K562 (cell line): ENCODE measurements around the gene B4GALT1. TPM values are rescaled to one million over a fixed set of nuclear protein-coding genes. Genes with fewer than 3 reads are reported as not detected.
A peak's percentile ranks its signal among the peaks of the same experiment; 100 is the strongest.

Experiments
- CEBPG ChIP-seq, 3 experiments: fragments of 200-800 bp in 1 of 3; sonication (Bioruptor generic) in 1 of 3; sonication (generic) in 1 of 3; formaldehyde crosslinking in 1 of 3; IDR thresholded peaks in 2 of 3; conservative IDR thresholded peaks in 1 of 3; 2 replicates each; pipeline versions ENCODE4 v1.6.1 to v1.8.0; 2016 to 2022; ENCODE audit warnings: missing compliant biosample characterization in 2 of 3, missing genetic modification characterization in 2 of 3, mild to moderate bottlenecking in 1 of 3, missing genetic modification reagents in 1 of 3
- JUN ChIP-seq, 2 experiments: sonication (generic) in 1 of 2; formaldehyde crosslinking in 1 of 2; IDR thresholded peaks; 2 replicates each; pipeline versions ENCODE4 v1.6.1 to v1.8.0; 2012 to 2022; ENCODE audit warnings: borderline replicate concordance in 2 of 2, mild to moderate bottlenecking in 2 of 2, improper control_type of control experiment in 1 of 2, low read depth in 1 of 2, low read length in 1 of 2, missing genetic modification reagents in 1 of 2
- KLF10 ChIP-seq: fragments of 250-450 bp; sonication (Bioruptor Pico); IDR thresholded peaks from 2 replicates; pipeline ENCODE4 v1.6.1; 2021; ENCODE audit warnings: matching md5 sums
- MTA3 ChIP-seq: fragments of 450-650 bp; formaldehyde crosslinking; IDR thresholded peaks from 2 replicates; pipeline ENCODE4 v1.6.1; 2017; ENCODE audit warnings: mild to moderate bottlenecking, borderline replicate concordance
- POLR3G ChIP-seq: IDR thresholded peaks from 2 replicates; pipeline ENCODE4 v1.6.1; 2011; ENCODE audit not compliant: insufficient read length, insufficient replicate concordance; ENCODE audit errors: extremely low read depth
- RBFOX2 ChIP-seq: fragments of 200-400 bp; formaldehyde crosslinking; IDR thresholded peaks from 2 replicates; pipeline ENCODE4 v1.6.1; 2017; ENCODE audit warnings: low read depth, mild to moderate bottlenecking, low read length, moderate library complexity
- RFX1 ChIP-seq: fragments of 450-650 bp; IDR thresholded peaks from 2 replicates; pipeline ENCODE4 v1.6.1; 2016; ENCODE audit warnings: mild to moderate bottlenecking, moderate library complexity
- TAF7 ChIP-seq: fragments of 450-650 bp; IDR thresholded peaks from 2 replicates; pipeline ENCODE4 v1.6.1; 2016; ENCODE audit warnings: missing genetic modification characterization, missing compliant biosample characterization
- TAL1 ChIP-seq: fragments of 450-650 bp; IDR thresholded peaks from 2 replicates; pipeline ENCODE4 v1.6.1; 2016; ENCODE audit warnings: mild to moderate bottlenecking
- TRIM24 ChIP-seq, 2 experiments: fragments of 450-650 bp; IDR thresholded peaks; 2 replicates each; pipeline ENCODE4 v1.6.1; 2016
- ZNF232 ChIP-seq: sonication (generic); formaldehyde crosslinking; IDR thresholded peaks from 2 replicates; pipeline ENCODE4 v1.8.0; 2022; ENCODE audit warnings: mild to moderate bottlenecking, missing genetic modification reagents
- ZNF583 ChIP-seq: fragments of 250-450 bp; sonication (Bioruptor Pico); IDR thresholded peaks from 2 replicates; pipeline ENCODE4 v1.4.0; 2020
- ZNF644 ChIP-seq: fragments of 200-800 bp; sonication (Bioruptor generic); IDR thresholded peaks from 2 replicates; pipeline ENCODE4 v1.6.1; 2016; ENCODE audit warnings: low read depth, missing genetic modification characterization, missing compliant biosample characterization
- ZNF76 ChIP-seq: fragments of 250-450 bp; sonication (Bioruptor Pico); IDR thresholded peaks from 2 replicates; pipeline ENCODE4 v1.4.0; 2020; ENCODE audit warnings: mild to moderate bottlenecking, moderate library complexity, borderline replicate concordance
- polyA plus RNA-seq, 8 experiments: library from polyadenylated mRNA; depleted of rRNA in 4 of 8; stranded (reverse) in 5 of 8; unstranded in 3 of 8; fragments of >200 nt; fragmentation: Nextera tagmentation in 2 of 8; fragmentation: Illumina TruSeq in 1 of 8; extraction: Ambion mirVana in 2 of 8; extraction: Trizol in 1 of 8; gene quantifications; 2 replicates each; pipeline versions ENCODE4 v1.2.1 to v1.2.3, GENCODE V29; 2011 to 2014; ENCODE audit warnings: inconsistent platforms in 1 of 8, missing spikeins in 1 of 8
- total RNA-seq, 7 experiments: library from RNA; depleted of rRNA in 6 of 7; stranded (reverse); fragments of >200 nt in 6 of 7; fragmentation: Illumina TruSeq in 2 of 7; extraction: Trizol in 2 of 7; gene quantifications; 2 replicates each; pipeline versions ENCODE4 v1.2.1 to v1.2.3, GENCODE V29; 2011 to 2021; ENCODE audit warnings: low replicate concordance in 1 of 7
- TF ChIP-seq, protein P1 (sequence below): fragments of 250-450 bp; sonication (Bioruptor Pico); IDR thresholded peaks from 2 replicates; pipeline ENCODE4 v1.5.0; 2020; ENCODE audit warnings: mild to moderate bottlenecking, borderline replicate concordance
- TF ChIP-seq, protein P2 (sequence below): fragments of 450-650 bp; formaldehyde crosslinking; IDR thresholded peaks from 2 replicates; pipeline ENCODE4 v1.4.0; 2020; ENCODE audit warnings: mild to moderate bottlenecking
- TF ChIP-seq, protein P3 (sequence below): fragments of 250-450 bp; sonication (Bioruptor Pico); IDR thresholded peaks from 2 replicates; pipeline ENCODE4 v1.4.0; 2020; ENCODE audit warnings: mild to moderate bottlenecking, moderate library complexity
- TF ChIP-seq, protein P4 (sequence below): fragments of 450-650 bp; IDR thresholded peaks from 2 replicates; pipeline ENCODE4 v1.6.1; 2018; ENCODE audit warnings: mild to moderate bottlenecking, low read depth; ENCODE audit not compliant: partially characterized antibody

B4GALT1 gene
- total and polyA plus RNA-seq, 9 of the 15 experiments (the other 6 are each of a cell fraction or from before 2014, with no cell fraction given) = 4.1 to 26.8 (median 7.1) TPM

DNA sequence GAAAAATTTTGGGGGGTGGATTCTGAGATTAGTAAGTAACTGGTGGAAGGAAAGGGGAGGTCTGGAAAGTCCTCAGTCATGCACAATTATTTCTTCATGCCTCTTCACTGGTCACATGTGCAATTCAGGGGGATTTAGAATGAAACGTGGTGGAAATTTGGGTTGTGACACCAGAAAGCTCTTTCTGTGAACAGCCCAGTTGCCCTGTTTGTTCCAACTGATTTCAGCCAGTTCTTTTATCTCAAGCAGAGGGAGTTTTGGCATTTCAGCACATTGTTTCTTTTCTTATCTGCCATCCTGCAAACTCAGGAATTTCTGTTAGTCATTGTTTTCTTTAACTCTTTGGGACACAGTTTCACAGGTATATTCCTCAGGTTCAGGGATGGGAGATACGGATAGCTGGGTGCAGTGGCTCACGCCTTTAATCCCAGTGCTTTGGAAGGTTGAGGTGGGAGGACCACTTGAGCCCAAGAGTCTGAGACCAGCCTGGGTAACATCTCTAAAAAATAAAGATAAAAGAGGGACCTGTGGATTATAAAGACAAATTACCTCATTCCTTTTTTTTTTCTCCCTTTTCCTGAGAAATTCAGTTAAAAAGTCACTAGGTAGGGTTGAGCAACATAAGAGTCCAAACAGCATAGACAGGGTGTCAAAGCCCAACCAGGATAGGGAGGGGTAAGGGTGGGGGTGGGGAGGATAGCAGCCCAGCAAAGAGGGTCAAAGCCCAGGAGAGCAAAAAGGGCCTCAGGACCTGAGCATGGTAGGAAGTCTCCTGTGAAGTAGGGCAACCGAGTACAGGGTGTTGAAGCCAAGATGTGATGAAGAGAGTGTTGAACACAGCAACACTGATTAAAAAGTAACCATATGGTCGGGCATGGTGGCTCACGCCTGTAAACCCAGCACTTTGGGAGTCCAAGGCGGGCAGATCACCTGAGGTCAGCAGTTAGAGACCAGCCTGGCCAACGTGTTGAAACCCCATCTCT is 5.4 kb upstream of the B4GALT1 start (continued):
- TF ChIP-seq TAF7 = no peak
- TF ChIP-seq CEBPG (CRISPR knock-in tag; IDR thresholded peaks at IDR 0.05) = no peak
- no peak for TF ChIP-seq CEBPG (tag; conservative IDR thresholded peaks at IDR 0.05 in 1 of 2, IDR thresholded peaks at IDR 0.05 in 1 of 2)
- TF ChIP-seq, protein P1, sequence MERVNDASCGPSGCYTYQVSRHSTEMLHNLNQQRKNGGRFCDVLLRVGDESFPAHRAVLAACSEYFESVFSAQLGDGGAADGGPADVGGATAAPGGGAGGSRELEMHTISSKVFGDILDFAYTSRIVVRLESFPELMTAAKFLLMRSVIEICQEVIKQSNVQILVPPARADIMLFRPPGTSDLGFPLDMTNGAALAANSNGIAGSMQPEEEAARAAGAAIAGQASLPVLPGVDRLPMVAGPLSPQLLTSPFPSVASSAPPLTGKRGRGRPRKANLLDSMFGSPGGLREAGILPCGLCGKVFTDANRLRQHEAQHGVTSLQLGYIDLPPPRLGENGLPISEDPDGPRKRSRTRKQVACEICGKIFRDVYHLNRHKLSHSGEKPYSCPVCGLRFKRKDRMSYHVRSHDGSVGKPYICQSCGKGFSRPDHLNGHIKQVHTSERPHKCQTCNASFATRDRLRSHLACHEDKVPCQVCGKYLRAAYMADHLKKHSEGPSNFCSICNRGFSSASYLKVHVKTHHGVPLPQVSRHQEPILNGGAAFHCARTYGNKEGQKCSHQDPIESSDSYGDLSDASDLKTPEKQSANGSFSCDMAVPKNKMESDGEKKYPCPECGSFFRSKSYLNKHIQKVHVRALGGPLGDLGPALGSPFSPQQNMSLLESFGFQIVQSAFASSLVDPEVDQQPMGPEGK = no peak
- TF ChIP-seq TAL1 = peak; percentile 71
- no peak for TF ChIP-seq POLR3G
- TF ChIP-seq, protein P2, sequence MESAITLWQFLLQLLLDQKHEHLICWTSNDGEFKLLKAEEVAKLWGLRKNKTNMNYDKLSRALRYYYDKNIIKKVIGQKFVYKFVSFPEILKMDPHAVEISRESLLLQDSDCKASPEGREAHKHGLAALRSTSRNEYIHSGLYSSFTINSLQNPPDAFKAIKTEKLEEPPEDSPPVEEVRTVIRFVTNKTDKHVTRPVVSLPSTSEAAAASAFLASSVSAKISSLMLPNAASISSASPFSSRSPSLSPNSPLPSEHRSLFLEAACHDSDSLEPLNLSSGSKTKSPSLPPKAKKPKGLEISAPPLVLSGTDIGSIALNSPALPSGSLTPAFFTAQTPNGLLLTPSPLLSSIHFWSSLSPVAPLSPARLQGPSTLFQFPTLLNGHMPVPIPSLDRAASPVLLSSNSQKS (CRISPR knock-in tag) = no peak
- no peak for TF ChIP-seq ZNF232 (CRISPR knock-in tag)
- peak; percentile 37 to 49; a peak in 2 of 4 replicates for TF ChIP-seq TRIM24 (IDR thresholded peaks at IDR 0.05)
- TF ChIP-seq RFX1 = no peak
- no peak for TF ChIP-seq RBFOX2
- TF ChIP-seq, protein P3, sequence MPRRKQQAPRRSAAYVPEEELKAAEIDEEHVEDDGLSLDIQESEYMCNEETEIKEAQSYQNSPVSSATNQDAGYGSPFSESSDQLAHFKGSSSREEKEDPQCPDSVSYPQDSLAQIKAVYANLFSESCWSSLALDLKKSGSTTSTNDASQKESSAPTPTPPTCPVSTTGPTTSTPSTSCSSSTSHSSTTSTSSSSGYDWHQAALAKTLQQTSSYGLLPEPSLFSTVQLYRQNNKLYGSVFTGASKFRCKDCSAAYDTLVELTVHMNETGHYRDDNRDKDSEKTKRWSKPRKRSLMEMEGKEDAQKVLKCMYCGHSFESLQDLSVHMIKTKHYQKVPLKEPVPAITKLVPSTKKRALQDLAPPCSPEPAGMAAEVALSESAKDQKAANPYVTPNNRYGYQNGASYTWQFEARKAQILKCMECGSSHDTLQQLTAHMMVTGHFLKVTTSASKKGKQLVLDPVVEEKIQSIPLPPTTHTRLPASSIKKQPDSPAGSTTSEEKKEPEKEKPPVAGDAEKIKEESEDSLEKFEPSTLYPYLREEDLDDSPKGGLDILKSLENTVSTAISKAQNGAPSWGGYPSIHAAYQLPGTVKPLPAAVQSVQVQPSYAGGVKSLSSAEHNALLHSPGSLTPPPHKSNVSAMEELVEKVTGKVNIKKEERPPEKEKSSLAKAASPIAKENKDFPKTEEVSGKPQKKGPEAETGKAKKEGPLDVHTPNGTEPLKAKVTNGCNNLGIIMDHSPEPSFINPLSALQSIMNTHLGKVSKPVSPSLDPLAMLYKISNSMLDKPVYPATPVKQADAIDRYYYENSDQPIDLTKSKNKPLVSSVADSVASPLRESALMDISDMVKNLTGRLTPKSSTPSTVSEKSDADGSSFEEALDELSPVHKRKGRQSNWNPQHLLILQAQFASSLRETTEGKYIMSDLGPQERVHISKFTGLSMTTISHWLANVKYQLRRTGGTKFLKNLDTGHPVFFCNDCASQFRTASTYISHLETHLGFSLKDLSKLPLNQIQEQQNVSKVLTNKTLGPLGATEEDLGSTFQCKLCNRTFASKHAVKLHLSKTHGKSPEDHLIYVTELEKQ (CRISPR knock-in tag) = no peak
- TF ChIP-seq ZNF583 (CRISPR knock-in tag) = no peak
- TF ChIP-seq KLF10 (CRISPR knock-in tag) = no peak
- no peak for TF ChIP-seq ZNF644
- TF ChIP-seq ZNF76 (CRISPR knock-in tag) = no peak
- TF ChIP-seq, protein P4, sequence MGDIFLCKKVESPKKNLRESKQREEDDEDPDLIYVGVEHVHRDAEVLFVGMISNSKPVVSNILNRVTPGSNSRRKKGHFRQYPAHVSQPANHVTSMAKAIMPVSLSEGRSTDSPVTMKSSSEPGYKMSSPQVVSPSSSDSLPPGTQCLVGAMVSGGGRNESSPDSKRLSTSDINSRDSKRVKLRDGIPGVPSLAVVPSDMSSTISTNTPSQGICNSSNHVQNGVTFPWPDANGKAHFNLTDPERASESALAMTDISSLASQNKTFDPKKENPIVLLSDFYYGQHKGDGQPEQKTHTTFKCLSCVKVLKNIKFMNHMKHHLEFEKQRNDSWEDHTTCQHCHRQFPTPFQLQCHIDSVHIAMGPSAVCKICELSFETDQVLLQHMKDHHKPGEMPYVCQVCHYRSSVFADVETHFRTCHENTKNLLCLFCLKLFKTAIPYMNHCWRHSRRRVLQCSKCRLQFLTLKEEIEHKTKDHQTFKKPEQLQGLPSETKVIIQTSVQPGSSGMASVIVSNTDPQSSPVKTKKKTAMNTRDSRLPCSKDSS = no peak
- TF ChIP-seq MTA3 = no peak
- TF ChIP-seq JUN (IDR thresholded peaks at IDR 0.05; ENCODE audit: borderline replicate concordance, low read depth, low read length) = no peak
- no peak for TF ChIP-seq JUN (CRISPR knock-in tag; IDR thresholded peaks at IDR 0.05; ENCODE audit: borderline replicate concordance)
